Gastrocnemius medialis (tissue), 4 donors: ENCODE data around the gene DBH.

Experiments used
- CTCF ChIP-seq, 5 experiments: fragments of 450-650 bp in 3 of 5; fragments of 200-600 bp in 2 of 5; sonication (generic) in 2 of 5; IDR thresholded peaks in 4 of 5; conservative IDR thresholded peaks in 1 of 5; 1 replicate in 4 of 5; 2 replicates in 1 of 5; pipeline ENCODE4 v1.5.1; 2016 to 2019; ENCODE audit warnings: antibody characterized with exemption in 5 of 5, mild to moderate bottlenecking in 3 of 5, moderate library complexity in 3 of 5
- POLR2A ChIP-seq, 2 donors: fragments of 450-650 bp; IDR thresholded peaks; one replicate each; pipeline ENCODE4 v1.6.1; 2017; ENCODE audit warnings: antibody characterized with exemption in 2 of 2, mild to moderate bottlenecking in 2 of 2, moderate library complexity in 2 of 2

- no peak for TF ChIP-seq CTCF (IDR thresholded peaks at IDR 0.05 in 4 of 5, conservative IDR thresholded peaks at IDR 0.05 in 1 of 5)
- no peak for TF ChIP-seq POLR2A (IDR thresholded peaks at IDR 0.05)
Observed at GRCh38 chr9:133677126-133678010, 41.2 kb downstream of the DBH start.
